Parathyroid adenoma (tissue), 2 donors: ENCODE measurements around the gene SLC25A6.
"Not testable (repeated sequence)": the region's sequence is repeated elsewhere in the genome, so short reads cannot be mapped to it uniquely, and the experiment has no call there.

Source experiments
- H2AFZ ChIP-seq: fragments of 300-600 bp; sonication (generic); one replicate; pipeline ENCODE4 v1.7.0; 2017; ENCODE audit warnings: antibody characterized with exemption, mild to moderate bottlenecking
- H3K27ac ChIP-seq: fragments of 300-600 bp; sonication (generic); one replicate; pipeline ENCODE4 v1.7.0; 2017
- H3K27me3 ChIP-seq: fragments of 300-600 bp; sonication (generic); one replicate; pipeline ENCODE4 v1.7.0; 2017; ENCODE audit warnings: low read length; ENCODE audit not compliant: control insufficient read depth, insufficient read depth
- H3K36me3 ChIP-seq: fragments of 300-600 bp; sonication (generic); one replicate; pipeline ENCODE4 v1.7.0; 2017; ENCODE audit warnings: low read length; ENCODE audit not compliant: control insufficient read depth, insufficient read depth
- H3K4me1 ChIP-seq: fragments of 300-600 bp; sonication (generic); one replicate; pipeline ENCODE4 v1.7.0; 2017; ENCODE audit warnings: control low read depth
- H3K4me2 ChIP-seq: fragments of 300-600 bp; sonication (generic); one replicate; pipeline ENCODE4 v1.7.0; 2017; ENCODE audit warnings: low read length
- H3K4me3 ChIP-seq: fragments of 300-600 bp; sonication (generic); one replicate; pipeline ENCODE4 v1.7.0; 2017; ENCODE audit warnings: low read depth, low read length
- H3K79me2 ChIP-seq: fragments of 300-600 bp; sonication (generic); one replicate; pipeline ENCODE4 v1.7.0; 2017; ENCODE audit warnings: control low read depth
- H3K9ac ChIP-seq: fragments of 300-600 bp; sonication (generic); one replicate; pipeline ENCODE4 v1.7.0; 2017; ENCODE audit warnings: mild to moderate bottlenecking
- H3K9me3 ChIP-seq: fragments of 300-600 bp; sonication (generic); one replicate; pipeline ENCODE4 v1.7.0; 2017; ENCODE audit warnings: low read length; ENCODE audit not compliant: control insufficient read depth
- CTCF ChIP-seq: fragments of 300-600 bp; sonication (generic); IDR thresholded peaks from one replicate; pipeline ENCODE4 v1.7.0; 2017; ENCODE audit warnings: antibody characterized with exemption, mild to moderate bottlenecking
- donor health status: primary hyperparathyroidism.

The SLC25A6 gene

GRCh38 chrX:1416327-1416784 is 24.4 kb upstream of the SLC25A6 start:
- Histone ChIP-seq H3K4me1 (no peaks in the 10 kb centered on the region), H3K9ac (no peak overlapping the region), H3K27me3 (no peaks in the 10 kb centered on the region), H3K36me3 (no peaks in the 10 kb centered on the region), H3K4me3 (no peak overlapping the region), H3K9me3 (no peaks in the 10 kb centered on the region), H3K79me2 (no peaks in the 10 kb centered on the region), H2AFZ (no peak overlapping the region), H3K27ac (no peak overlapping the region), H3K4me2 (no peak overlapping the region)
- no peak for TF ChIP-seq CTCF

GRCh38 chrX:1412551-1413161 is 20.7 kb upstream of the SLC25A6 start:
- Histone ChIP-seq H3K9me3 (no peaks in the 10 kb centered on the region), H2AFZ (no peak overlapping the region), H3K27ac (no peak overlapping the region), H3K9ac (no peak overlapping the region), H3K4me2 (no peak overlapping the region), H3K27me3 (no peaks in the 10 kb centered on the region), H3K36me3 (no peaks in the 10 kb centered on the region), H3K4me1 (no peaks in the 10 kb centered on the region), H3K4me3 (no peak overlapping the region), H3K79me2 (no peaks in the 10 kb centered on the region)
- no peak for TF ChIP-seq CTCF

- Histone ChIP-seq H3K4me3 (no peak overlapping the region), H3K27ac (no peak overlapping the region), H3K9me3 (no peaks in the 10 kb centered on the region), H2AFZ (no peak overlapping the region), H3K4me1 (no peaks in the 10 kb centered on the region), H3K36me3 (no peaks in the 10 kb centered on the region), H3K27me3 (no peaks in the 10 kb centered on the region), H3K9ac (no peak overlapping the region), H3K79me2 (no peaks in the 10 kb centered on the region), H3K4me2 (no peak overlapping the region)
- no peak for TF ChIP-seq CTCF
These were observed 19.4 kb upstream of the SLC25A6 start for GRCh38 chrX:1411326-1411725.

GRCh38 chrX:1407035-1407434 is 15.1 kb upstream of the SLC25A6 start:
- H2AFZ ChIP-seq: no peak overlapping the region
- H3K27ac ChIP-seq: no peak overlapping the region
- no peak overlapping the region for H3K4me3 ChIP-seq
- no peak overlapping the region for H3K9ac ChIP-seq
- no peaks in the 10 kb centered on the region for H3K27me3 ChIP-seq
- H3K9me3 ChIP-seq: no peaks in the 10 kb centered on the region
- peaks cover 3% of the 10 kb centered on the region for H3K79me2 ChIP-seq
- TF ChIP-seq CTCF: no peak
- no peaks in the 10 kb centered on the region for H3K36me3 ChIP-seq
- H3K4me2 ChIP-seq: no peak overlapping the region
- no peaks in the 10 kb centered on the region for H3K4me1 ChIP-seq

GRCh38 chrX:1405769-1406168 is 13.9 kb upstream of the SLC25A6 start:
- not testable (repeated sequence) for H3K9ac ChIP-seq, H3K4me3 ChIP-seq, H3K36me3 ChIP-seq, H2AFZ ChIP-seq, H3K4me1 ChIP-seq, H3K27me3 ChIP-seq, H3K4me2 ChIP-seq, H3K27ac ChIP-seq, H3K79me2 ChIP-seq, H3K9me3 ChIP-seq

GRCh38 chrX:1403867-1404266 is 12.0 kb upstream of the SLC25A6 start:
- H3K36me3 ChIP-seq: not testable (repeated sequence)

More at GRCh38 chrX:1403867-1404266, 12.0 kb upstream of the SLC25A6 start:
- H3K9ac ChIP-seq, H3K9me3 ChIP-seq, H3K27me3 ChIP-seq, H3K4me3 ChIP-seq, H3K4me1 ChIP-seq, H3K27ac ChIP-seq, H3K79me2 ChIP-seq, H3K4me2 ChIP-seq, H2AFZ ChIP-seq: not testable (repeated sequence)
